GM12801 (cell line): ENCODE results near the gene GRIK3.

ENCODE experiments used
- TF ChIP-seq, protein P1 (sequence below): IDR thresholded peaks from one replicate; pipeline ENCODE4 v1.5.1; 2011; ENCODE audit warnings: control low read depth; ENCODE audit not compliant: insufficient read length; ENCODE audit errors: extremely low read depth

GRIK3 gene

DNA sequence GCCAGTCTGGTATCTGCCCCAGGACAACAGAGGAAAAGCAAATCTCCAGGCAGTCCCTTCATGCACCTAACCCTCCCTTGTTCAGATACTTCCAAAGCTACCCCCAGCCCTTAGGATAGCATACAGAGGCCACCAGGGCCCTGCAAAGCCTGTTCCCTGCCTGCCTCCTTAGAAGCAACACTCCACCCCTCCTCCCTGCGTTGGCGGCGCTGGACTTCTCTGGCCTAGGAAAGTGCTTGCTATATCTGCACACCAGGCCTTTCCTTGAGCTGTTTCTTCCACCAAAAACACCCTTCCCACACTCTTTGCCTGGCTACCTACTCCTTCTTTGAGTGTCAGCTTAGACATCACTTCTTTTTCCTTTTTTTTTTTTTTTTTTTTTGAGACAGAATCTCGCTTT, 61.3 kb downstream of the GRIK3 start:
- TF ChIP-seq, protein P1, sequence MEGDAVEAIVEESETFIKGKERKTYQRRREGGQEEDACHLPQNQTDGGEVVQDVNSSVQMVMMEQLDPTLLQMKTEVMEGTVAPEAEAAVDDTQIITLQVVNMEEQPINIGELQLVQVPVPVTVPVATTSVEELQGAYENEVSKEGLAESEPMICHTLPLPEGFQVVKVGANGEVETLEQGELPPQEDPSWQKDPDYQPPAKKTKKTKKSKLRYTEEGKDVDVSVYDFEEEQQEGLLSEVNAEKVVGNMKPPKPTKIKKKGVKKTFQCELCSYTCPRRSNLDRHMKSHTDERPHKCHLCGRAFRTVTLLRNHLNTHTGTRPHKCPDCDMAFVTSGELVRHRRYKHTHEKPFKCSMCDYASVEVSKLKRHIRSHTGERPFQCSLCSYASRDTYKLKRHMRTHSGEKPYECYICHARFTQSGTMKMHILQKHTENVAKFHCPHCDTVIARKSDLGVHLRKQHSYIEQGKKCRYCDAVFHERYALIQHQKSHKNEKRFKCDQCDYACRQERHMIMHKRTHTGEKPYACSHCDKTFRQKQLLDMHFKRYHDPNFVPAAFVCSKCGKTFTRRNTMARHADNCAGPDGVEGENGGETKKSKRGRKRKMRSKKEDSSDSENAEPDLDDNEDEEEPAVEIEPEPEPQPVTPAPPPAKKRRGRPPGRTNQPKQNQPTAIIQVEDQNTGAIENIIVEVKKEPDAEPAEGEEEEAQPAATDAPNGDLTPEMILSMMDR: no peak

DNA sequence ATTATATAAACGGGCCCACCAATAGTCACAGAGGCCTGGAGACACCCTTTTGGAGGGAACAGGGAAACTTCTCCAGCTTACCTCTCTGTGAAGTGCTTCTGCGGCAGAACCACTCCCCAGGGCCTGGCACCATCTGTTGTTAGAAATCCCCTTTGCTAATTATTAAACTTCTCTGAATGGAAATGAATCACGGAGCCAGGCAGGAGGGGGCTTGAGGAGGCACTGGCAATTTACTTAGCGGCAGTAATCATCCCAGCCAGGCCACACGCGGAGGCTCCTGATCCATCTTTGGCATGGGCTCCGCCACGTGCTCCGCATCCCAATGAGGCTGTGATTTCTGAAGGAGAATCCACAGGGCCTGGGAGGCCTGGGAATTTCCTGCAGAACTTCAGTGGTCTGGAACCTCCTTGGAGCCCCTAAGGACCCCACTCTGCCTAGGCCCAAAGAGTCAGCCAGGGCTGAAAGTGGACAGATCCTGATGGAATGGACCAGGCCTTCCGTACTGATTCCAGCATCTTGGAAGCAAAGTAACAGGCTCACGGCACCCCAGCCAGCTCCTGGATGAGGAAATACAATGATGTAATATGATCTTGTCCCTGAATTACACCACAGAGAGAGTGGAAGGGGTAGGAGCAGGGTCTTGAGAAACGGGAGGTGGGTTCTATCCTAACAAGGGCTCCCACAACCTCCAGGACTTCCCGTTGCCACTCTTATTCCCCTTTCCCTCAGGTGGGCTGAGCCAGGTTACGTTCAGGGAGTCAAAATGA, 62.3 kb downstream of the GRIK3 start:
- TF ChIP-seq, protein P1: no peak

DNA sequence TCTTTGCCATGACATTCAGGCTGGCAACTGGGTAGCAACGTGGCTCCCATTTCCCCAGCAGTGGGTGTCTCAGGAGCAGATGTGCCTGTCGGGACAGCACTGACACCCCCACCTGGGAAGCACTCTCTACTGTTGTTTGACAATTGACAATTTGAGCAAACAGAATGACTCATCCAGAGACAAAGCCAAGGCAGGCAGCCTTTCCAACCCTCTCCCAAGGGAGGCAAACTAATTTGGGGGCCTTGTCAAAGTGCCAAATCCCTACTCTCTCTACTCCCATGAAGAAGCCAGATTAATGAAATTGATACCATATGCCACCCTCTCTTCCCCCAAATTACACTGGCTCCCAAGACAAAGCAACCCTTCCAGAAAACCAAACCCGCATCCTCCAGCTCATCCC, 65.6 kb downstream of the GRIK3 start:
- TF ChIP-seq, protein P1: no peak

DNA sequence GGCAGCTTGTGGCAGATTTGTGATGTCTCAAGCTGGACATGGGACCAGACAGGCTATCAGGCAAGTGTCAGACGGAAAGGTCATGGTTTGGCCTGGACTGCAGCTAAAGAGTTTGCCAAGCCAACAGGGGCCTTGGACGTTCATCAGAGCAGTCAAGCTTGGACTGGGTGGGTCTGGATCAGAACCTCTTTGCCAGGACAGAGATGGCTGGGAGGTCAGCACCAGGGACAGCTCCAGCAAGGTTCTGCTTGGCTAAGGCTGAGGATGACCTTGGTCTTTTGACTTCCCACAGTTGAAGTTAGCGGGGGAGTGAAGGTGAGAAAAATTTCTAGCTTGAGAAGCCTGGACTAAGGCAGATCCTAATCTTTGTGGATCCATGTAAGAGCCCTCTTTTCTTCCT, 68.1 kb downstream of the GRIK3 start:
- TF ChIP-seq, protein P1: no peak

DNA sequence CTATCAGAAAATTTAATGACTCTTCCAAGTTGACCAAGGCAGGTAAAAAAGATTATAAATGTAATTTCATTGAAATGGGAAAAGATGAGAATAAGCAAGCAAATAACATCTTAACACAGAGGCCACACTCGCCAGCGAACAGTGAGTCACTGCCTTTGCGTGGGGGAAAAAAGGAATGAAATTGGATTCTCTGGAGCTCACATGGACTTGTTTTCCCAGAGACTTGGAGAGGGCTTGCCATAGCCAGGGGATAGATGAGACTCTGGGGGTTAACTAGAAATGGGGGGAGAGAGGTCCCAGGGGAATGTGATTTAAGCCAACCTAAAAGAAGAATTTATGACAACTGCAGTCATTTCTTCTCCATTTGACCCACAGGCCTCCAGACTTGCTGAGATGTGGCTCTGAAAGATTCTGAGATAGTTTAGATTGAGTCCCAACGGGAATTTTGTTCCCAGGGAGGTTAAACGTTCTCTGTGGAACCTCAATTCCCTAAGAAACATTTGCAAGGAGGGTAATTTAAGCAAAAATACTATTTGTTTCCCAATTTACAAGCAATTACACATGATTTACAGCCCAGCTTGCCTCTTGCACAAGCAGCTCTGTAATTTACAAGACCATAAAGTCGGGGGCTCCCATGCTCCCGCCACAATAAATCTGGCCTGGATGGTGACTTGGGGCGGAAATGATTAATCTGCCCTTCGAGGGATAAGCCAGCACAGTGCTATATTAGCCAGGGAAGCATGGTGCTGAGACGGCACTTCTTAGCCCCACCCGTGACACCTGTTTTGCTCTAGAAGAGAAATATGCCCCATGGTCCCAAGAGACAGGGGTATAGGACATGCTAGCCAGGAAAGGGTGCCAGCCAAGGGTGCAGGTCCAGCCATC, 68.8 kb downstream of the GRIK3 start:
- TF ChIP-seq, protein P1: no peak

DNA sequence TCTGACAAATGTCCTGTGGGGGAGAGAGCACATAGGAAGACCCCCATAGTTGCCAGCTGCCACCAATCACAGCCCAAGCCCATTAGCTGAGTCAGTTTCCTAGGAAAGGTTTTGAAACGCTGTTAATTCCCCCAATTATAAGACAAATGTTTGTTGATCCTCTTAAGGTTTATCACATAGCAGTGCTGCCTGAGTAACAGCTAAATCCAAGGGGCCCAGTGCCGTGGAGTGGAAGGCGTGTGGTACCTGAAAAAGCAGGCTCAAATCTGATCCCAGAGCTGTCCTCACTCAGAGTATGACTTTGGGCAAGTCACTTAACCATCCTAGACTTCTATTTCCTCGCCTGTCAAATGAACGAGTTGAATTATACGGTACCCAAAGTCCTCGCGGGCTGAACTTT, 69.5 kb downstream of the GRIK3 start:
- TF ChIP-seq, protein P1: no peak

DNA sequence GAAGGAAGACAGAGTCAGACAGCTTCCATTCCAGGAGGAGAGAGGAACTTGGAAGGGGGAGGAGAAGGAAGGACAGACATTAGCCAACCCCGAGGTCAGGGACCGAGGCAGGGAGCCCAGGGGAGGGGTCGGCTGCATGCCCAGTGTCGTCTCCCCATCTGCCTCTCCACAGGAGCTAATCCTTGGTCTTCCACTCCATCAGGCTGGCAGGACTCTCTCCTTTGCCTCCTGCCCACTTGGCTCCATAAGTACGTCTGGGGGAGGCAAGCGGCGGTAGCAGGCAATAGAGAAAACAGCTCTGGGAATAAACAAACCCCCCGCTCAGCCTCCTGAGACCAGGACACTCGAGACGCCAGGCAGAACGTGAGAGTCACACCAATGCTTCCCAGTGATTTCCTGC, 71.3 kb downstream of the GRIK3 start:
- TF ChIP-seq, protein P1: no peak
